Measurements from ENCODE around the gene OS9.

The OS9 gene

DNA sequence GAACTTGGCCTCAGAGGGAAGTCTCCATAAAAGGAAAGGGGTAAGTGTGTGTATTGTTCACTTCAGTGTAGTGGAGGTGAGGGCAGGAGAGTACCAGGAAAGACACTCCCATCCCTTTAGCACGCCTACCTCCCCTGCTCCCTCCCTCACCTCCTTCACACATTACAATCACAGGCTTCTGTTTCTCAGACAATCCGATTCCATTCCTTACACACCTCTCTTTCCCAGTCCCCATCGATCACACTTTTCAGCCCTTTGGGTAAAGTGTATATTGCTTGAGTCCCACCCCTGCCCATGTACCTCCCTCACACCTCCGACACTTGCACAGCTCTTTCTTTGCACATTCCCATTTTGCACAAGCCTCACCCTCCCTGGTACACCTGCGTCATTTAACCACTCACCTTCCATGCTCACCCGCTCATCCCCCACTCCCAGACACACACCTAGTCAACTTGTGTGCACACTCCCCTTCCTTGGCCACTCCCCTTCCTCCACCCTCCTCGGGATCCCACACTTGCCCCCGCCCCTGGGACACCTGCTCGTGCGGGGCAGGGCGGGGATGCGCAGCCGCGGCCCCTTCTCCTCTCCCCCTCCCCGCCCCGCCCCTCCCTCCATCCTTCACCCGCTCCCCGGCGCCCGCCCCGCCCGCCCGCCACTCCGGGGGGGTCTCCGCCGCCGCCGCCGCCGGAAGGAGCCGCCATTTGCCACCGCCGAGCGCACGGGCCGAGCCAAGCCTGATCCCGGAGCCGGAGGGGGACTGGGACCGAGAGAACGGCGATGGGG, 60.7 kb downstream of the OS9 start, which contains the start of gene MARCHF9:
Gene MARCHF9, plus strand, starts transcription at position 693 of the 783 bp plus-strand sequence. CDS start 426 bp downstream, outside the sequence.
- peak; percentile 96 for DNase-seq

DNA sequence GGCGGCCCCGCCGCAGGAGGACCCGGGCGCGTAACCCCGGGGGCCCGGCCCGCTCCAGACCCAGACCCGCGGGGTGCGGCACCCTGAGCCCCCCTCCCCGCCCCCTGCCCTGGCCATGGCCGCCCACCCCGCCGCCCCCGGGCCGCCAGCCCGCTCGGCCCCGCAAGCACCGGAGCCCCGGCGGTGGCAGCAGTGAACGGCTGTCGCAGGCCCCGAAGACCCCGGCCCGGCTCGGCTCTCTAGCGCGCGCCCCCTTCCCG, 61.2 kb downstream of the OS9 start:
- no peak for DNase-seq

DNA sequence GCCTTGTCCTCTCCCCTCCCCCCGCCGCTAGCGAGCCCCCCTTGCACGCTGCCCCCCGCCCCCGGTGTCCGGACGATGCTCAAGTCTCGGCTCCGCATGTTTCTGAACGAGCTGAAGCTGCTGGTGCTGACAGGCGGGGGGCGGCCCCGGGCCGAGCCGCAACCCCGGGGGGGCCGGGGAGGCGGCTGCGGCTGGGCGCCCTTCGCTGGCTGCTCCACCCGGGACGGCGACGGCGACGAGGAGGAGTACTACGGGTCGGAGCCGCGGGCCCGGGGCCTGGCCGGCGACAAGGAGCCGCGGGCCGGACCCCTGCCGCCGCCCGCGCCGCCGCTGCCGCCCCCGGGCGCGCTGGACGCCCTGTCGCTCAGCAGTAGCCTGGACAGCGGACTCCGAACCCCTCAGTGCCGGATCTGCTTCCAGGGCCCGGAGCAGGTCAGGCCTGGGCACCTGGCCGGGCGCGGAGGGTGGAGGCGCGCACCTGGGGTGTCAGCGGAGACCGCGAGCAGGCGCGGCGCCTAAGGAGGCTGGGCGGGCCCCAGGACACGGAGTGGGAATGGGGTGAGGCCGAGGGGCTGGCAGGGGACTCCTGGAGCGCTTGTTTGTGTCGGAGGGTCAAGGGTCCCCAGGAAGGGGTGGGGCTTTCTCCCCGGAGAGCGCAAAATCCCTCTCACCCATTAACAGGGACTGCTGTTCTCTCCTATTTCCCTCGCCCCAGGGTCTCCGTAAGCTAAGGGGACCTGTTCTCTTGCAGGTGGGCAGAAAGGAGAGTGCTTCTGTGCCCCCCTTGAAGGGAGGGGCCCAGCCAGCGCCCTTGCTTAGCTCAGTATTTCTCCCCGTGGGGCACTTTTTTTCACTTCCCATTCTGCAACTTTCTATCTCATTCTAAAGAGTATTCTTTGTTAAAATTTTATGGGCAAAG, 61.8 kb downstream of the OS9 start:
- peak; percentile 51 for DNase-seq

DNA sequence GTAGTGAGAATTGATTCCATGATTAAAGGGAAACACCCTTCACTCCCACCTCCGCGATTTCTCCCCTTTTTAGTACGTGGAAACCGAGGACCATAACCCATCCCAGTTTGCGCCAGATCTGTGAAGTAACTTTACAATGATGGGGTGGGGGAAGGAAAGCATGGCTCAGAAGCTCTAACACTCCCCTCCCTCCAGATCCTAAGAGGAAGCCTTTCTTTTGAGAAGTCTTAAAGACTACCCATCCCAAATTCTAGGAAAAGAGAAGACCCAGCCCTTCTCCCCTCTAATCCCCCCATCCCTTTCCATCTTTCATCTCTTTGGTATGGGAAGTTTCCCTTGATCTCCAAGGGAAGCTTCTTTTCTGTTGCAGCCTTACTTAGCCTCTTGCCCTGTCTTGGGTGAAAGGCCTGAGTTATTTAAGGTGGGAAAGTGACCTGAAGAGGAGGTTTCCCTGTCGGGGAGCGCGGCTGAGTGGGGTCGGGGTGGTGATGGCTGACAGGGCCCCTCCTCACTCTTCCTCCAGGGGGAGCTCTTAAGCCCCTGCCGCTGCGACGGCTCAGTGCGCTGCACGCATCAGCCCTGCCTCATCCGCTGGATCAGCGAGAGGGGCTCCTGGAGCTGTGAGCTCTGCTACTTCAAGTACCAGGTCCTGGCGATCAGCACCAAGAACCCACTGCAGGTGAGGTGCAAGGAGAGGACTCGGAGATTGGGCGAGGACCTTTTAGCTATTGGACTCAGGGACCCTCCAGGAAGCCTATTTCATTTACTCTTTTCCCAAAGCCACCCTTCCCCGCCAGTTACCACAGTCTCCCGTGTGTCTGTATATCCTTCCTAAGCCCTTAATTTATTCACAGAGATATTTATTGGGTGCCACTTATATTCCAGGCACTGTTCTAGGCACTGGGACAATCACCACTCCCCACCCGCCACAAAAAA, 62.7 kb downstream of the OS9 start:
- peak; percentile 78 for DNase-seq

GRCh38 chr12:57757771-57758170, 63.8 kb downstream of the OS9 start:
- DNase-seq, result no peak

- no peak for DNase-seq
These were observed 64.8 kb downstream of the OS9 start for GRCh38 chr12:57758552-57759359.

- DNase-seq, result peak; percentile 62
These were observed 65.5 kb downstream of the OS9 start for GRCh38 chr12:57759360-57759980.

DNA sequence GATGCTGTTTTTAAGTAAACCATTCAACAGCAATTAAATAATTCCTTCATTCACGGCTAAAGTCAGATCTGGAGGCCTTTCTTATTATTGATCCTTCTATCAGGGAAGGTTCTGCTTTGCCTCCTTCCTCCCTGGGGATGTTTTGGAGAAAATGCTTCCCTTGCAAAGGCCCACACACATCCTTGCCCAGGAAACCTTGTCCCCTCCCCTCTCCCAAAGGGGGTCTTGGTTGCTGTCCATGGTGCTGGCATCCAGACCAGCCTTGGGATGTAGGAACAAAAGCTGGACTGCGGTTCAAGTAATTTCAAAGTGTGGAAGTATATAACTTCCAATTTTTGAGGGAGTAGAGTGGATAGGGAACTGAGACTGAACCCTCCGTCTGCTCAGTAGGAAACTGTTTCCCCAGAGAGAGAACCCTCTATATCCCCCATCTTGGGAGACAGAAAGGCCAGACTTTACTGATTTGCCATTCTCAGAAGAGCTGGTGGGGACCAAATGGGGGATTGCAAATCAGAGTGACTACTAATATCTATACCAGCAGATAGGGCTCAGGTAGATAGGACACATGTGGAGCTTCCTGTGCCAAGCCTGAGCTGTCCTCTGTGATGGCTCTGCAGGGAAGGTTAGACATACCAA, 66.5 kb downstream of the OS9 start:
- no peak for DNase-seq

GRCh38 chr12:57761391-57761998, 67.6 kb downstream of the OS9 start:
- no peak for DNase-seq

DNA sequence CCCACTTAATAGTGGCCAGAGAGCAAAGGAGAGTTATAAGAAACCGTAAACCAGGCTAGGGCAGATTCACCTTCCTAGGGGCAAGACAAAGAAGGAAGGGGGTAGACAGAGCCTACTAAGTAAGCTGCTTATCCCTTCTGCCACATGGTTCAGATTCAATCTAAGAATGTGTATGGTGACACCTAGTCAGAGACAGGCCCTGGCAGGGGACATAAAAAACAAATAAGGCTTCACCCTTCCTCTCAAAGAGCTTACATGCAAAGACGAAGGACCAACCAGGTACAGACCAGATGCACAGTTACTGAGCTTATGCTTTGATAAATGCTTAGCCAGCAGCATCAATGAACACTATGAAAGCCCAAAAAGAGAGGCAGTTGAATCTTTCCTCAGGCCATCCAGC, 68.5 kb downstream of the OS9 start:
- no peak for DNase-seq

DNA sequence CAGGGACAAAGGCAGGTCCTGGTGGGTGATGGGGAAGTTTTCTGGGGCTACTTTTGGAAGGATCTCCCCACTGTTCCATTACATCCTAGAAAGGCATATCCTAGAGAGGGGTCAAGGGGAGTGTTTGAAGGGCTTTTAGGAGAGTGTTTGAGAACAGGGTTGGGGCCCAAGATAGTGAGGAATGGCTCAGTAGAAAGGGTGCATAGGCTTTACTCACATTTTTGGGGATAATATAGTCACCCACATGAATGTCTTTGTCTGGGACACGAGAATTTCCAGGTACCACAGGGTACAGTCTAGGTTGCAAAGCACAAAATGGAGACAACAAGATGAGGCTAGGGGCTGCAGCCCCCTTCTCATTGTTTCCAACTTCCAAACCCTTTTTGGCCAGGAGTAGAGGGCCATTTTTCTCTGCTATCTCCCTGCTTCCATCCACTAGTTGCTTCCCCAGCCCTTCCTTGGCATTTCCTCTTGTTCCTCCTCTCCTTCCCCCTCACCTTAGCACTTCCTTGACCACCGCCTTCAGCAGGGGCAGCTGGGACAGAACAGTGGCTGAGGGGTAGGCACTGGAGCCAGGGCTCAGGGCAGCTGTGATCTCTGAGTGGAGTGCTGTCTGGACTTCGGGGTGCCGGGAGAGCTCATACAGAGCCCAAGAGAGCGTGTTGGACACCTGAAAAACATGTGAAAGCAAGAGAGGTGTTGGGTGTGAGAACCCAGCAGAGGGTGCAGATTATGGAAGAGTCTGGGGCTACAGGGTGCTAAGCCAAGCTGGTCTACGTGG, 70.1 kb downstream of the OS9 start:
- no peak for DNase-seq

DNA sequence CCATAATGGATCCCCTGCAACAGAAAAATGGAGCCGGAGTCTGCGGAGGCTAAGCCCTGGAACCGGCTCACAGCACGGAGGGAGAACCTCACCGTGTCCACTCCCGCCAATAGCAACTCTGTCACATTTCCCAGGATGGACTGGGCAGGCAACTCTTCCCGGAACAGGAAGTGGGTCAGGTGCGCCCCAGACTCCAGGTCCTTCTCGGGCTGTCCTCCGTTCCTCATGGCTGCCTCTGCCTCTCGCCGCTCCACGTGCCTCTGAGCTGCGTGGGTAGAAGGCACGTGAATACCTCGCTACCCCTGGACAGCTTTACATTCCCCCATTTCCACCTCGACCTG, 70.7 kb downstream of the OS9 start:
- no peak for DNase-seq

DNA sequence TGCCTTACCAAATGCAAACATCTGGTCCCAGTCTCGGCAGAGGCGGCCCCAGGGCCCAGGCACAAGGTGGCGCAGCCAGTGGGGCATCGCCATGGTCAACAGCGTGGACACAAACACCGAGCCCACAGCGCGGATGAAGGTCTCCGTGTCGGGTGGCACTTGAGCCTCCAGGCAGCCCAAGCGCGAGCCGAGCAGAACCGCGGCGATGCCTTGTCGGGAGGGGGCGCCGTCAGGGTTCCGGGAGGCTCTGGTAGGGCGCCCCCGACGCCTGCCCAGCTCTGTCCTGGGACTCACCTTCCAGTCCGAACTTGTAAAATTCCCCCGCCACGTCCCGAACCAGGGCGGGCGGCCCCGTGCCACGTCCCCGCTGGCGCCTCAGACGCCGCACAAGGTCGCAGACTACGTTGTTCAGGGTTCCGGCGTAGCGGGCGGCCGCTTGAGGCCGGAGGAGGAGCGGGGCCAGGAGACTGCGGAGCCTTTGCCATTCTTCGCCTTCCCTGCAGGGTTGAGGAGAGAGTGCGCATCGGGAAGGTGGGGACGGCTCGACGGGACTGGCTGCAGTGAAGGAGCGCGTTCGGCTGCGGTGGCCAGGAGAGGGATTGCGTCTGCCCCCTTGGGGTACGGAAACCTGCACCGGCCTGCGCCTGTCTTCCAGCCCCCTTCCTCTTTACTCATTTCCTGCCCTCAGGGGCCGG, 71.2 kb downstream of the OS9 start:
- DNase-seq, result peak; percentile 69

GRCh38 chr12:57765698-57766463, 71.9 kb downstream of the OS9 start:
- DNase-seq, result no peak

DNA sequence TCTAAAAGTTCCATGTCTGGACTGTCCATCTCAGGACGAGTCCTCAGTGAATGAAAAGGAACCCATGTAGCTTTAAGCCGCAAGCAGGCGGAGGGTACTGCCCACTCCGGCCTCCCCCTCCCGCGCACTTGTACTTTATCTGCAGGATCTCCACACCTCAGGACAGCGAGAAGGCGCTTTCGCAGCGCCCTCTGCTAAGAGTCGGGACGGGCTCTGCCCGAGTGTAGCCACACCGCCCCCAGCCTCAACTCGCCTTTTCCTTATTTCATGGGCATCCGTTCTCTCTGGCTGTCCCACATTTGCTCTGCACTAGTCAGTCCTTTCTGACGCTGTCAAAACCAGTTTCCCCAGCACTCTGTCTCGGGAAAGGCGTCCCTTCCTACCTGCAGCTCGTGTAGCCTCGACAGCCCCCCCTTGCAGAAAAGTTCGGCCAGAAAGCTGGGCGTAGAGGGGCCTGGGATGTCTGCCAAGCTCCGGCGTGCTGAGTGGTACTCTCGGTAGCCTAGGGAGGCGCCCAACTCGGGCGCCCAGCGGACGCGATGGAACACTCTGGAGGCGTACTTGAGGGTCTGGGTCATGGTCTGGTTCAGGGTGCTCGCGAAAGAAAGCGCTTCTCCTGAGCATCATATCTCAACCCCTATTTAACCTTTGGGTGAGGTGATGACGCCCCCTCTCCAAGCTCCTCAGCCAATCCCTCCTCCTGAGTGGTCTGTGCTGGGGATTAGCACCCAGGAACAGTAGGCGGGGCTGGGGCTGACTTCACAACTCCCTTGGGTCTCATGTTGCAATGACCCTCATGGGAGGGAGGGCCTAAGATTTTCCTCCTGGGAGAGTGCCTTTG, 72.8 kb downstream of the OS9 start, which contains the start of gene CYP27B1:
Gene CYP27B1, minus strand, starts transcription at position 615 of the 841 bp plus-strand sequence. Its CDS starts 37 bp downstream, at position 578.
- no peak for DNase-seq

DNA sequence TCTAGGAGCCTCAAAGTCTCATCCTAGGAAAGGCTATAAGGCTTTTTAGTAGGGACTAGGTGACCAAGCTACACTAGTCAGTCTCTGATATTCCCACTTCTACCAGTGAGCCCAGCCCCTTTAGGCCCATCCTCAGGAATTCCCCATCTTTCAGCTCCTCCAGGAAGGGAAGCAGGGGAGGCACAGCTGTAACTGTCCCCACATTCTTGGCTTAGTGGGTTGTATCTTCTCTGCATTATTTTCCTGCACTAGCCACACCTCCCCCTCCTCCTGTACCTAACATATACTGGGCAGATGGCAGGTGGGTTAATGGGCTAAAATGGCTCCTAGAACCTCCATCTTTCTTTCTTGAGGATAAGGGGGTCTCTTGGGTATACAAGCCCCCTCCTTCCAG, 73.4 kb downstream of the OS9 start:
- DNase-seq, result no peak

DNA sequence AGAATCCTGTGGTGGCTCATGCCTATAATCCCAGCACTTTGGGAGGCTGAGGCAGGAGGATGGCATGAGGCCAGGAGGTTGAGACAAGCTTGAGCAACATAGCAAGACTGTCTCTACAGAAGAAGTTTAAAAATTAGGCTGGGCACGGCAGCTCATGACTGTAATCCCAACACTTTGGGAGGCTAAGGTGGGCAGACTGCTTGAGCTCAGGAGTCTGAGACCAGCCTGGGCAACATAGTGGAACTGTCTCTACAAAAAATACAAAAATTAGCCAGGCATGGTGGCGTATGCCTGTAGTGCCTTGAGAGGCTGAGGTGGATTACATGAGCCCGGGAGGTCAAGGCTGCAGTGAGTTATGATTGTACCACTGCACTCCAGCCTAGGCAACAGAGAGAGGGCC, 73.9 kb downstream of the OS9 start:
- no peak for DNase-seq
